K562 (cell line): ENCODE data around the gene HOXA5. TPM values are rescaled to one million over a fixed set of nuclear protein-coding genes. Genes with fewer than 3 reads are reported as not detected.

Experiments used
- ATAC-seq: fragments of 200-7000 bp; cut with Tn5 transposase; 3 replicates; pipeline ENCODE4 v1.9.1; 2020; ENCODE audit warnings: moderate library complexity
- BruUV-seq: library from RNA; stranded (reverse); fragments of 400-500 nt; replicated peaks from 2 replicates; lab custom pipeline; 2021; lab: Mats Ljungman, UMichigan
- CTCF ChIA-PET: fragments of 300-600 bp; formaldehyde crosslinking; extraction: SDS; loops from one replicate; lab custom pipeline; 2021; ENCODE audit warnings: low intra/inter-chr PET ratio; lab: Yijun Ruan, JAX
- POLR2A ChIA-PET: fragments of 300-600, 350-650 bp; sonication (Branson Sonifier 250); formaldehyde crosslinking; extraction: SDS; loops from one replicate; lab custom pipeline; 2021; ENCODE audit warnings: antibody characterized with exemption, inconsistent platforms; lab: Yijun Ruan, JAX
- DNase-seq, 4 experiments: peaks; one replicate each; pipeline versions ENCODE4 v3.0.0 to v3.0.0-alpha.2; 2011 to 2018; ENCODE audit warnings: low spot score in 3 of 4, mixed read lengths in 3 of 4; ENCODE audit errors: extremely low read depth in 1 of 4
- FAIRE-seq: peaks from 2 replicates; lab custom pipeline; 2011; peaks lifted over from hg19 to GRCh38; lab: Jason Lieb, UNC
- H2AFZ ChIP-seq: 2 replicates; pipeline ENCODE4 v1.6.0; 2011; ENCODE audit warnings: low read depth, low read length, control low read depth, inconsistent platforms
- H3K27ac ChIP-seq: fragments of 200-600 bp; 3 replicates; pipeline ENCODE4 v1.8.0; 2011; ENCODE audit warnings: low read depth, mild to moderate bottlenecking, control low read depth, inconsistent platforms, low read length, moderate library complexity, mixed read lengths; ENCODE audit errors: extremely low read depth
- H3K27me3 ChIP-seq, 2 experiments: fragments of 300-600 bp in 1 of 2; 2 replicates in 1 of 2; 3 replicates in 1 of 2; pipeline versions ENCODE4 v1.6.0 to v1.8.0; 2011; ENCODE audit warnings: inconsistent platforms in 2 of 2, low read length in 2 of 2, mild to moderate bottlenecking in 1 of 2, mixed read lengths in 1 of 2, moderate library complexity in 1 of 2; ENCODE audit not compliant: control insufficient read depth in 2 of 2, insufficient read depth in 2 of 2
- H3K36me3 ChIP-seq: fragments of 300-600 bp; 3 replicates; pipeline ENCODE4 v1.8.0; 2011; ENCODE audit warnings: mild to moderate bottlenecking, low read length, inconsistent platforms; ENCODE audit not compliant: control insufficient read depth, insufficient read depth
- H3K4me1 ChIP-seq, 2 experiments: fragments of 200-600 bp in 1 of 2; replicated peaks in 1 of 2; 2 replicates in 1 of 2; 3 replicates in 1 of 2; pipeline versions ENCODE4 v1.5.1 to v1.8.0; 2011; ENCODE audit warnings: inconsistent platforms in 2 of 2, low read length in 2 of 2, mild to moderate bottlenecking in 1 of 2, mixed read lengths in 1 of 2, moderate library complexity in 1 of 2; ENCODE audit not compliant: control insufficient read depth in 2 of 2, insufficient read depth in 2 of 2
- H3K4me2 ChIP-seq: 2 replicates; pipeline ENCODE4 v1.6.1; 2011; ENCODE audit warnings: low read length, control low read depth, inconsistent platforms, mixed read lengths; ENCODE audit not compliant: insufficient read depth
- H3K4me3 ChIP-seq: fragments of 200-600 bp; sonication (generic), shearing (Covaris generic); 2 replicates; pipeline ENCODE4 v1.5.1; 2016; ENCODE audit warnings: control low read depth, inconsistent platforms
- H3K79me2 ChIP-seq: fragments of 200-600 bp; 3 replicates; pipeline ENCODE4 v1.8.0; 2011; ENCODE audit warnings: low read length, inconsistent platforms; ENCODE audit not compliant: control insufficient read depth, insufficient read depth
- H3K9ac ChIP-seq, 2 experiments: 2 replicates each; pipeline versions ENCODE4 v1.6.0 to v1.6.1; 2011; ENCODE audit warnings: low read depth in 2 of 2, low read length in 2 of 2, control low read depth in 1 of 2, inconsistent platforms in 1 of 2, mild to moderate bottlenecking in 1 of 2, mixed read lengths in 1 of 2; ENCODE audit not compliant: insufficient read depth in 1 of 2
- H3K9me1 ChIP-seq: one replicate; pipeline ENCODE4 v1.6.0; 2011; ENCODE audit warnings: inconsistent platforms, mild to moderate bottlenecking, low read length, moderate library complexity; ENCODE audit not compliant: control insufficient read depth, insufficient read depth
- H3K9me3 ChIP-seq: replicated peaks from 2 replicates; pipeline ENCODE4 v1.5.1; 2011; ENCODE audit warnings: low read depth, low read length, inconsistent platforms; ENCODE audit not compliant: control insufficient read depth, insufficient read depth
- H4K20me1 ChIP-seq: replicated peaks from 2 replicates; pipeline ENCODE4 v1.6.1; 2011; ENCODE audit warnings: low read length, inconsistent platforms, mixed read lengths; ENCODE audit not compliant: control insufficient read depth, insufficient read depth
- CBX2 ChIP-seq: fragments of 200-600 bp; sonication (generic); IDR thresholded peaks from one replicate; pipeline ENCODE4 v1.6.1; 2012; ENCODE audit warnings: mild to moderate bottlenecking, low read length, inconsistent platforms; ENCODE audit not compliant: insufficient read depth, poor library complexity, severe bottlenecking
- KHSRP ChIP-seq: fragments of 450-650 bp; IDR thresholded peaks from 2 replicates; pipeline ENCODE4 v1.6.1; 2017
- STAT6 ChIP-seq: sonication (generic); formaldehyde crosslinking; IDR thresholded peaks from 2 replicates; pipeline ENCODE4 v1.8.1; 2023; ENCODE audit warnings: mild to moderate bottlenecking, missing genetic modification reagents
- WGBS: fragments of 100-300 bp; shearing (Covaris generic); methylation state at CpG from one replicate; pipeline ENCODE4 v1.1.6; 2016; ENCODE audit warnings: low coverage, mixed read lengths; ENCODE audit not compliant: insufficient coverage; ENCODE audit errors: missing lambda C conversion rate; 5-methylcytosine and 5-hydroxymethylcytosine counted together
- in situ Hi-C: fragments of 300-500 bp; cut with MboI; formaldehyde crosslinking; loops from 4 replicates; pipeline ENCODE4 v1.15.0; 2018; ENCODE audit warnings: inconsistent platforms, mixed read lengths
- intact Hi-C: fragments of 100-400 bp; cut with micrococcal nuclease; formaldehyde crosslinking; loops from 2 replicates; pipeline ENCODE4 v1.14.2; 2022
- polyA plus RNA-seq, 8 experiments: library from polyadenylated mRNA; depleted of rRNA in 4 of 8; stranded (reverse) in 5 of 8; unstranded in 3 of 8; fragments of >200 nt; fragmentation: Nextera tagmentation in 2 of 8; fragmentation: Illumina TruSeq in 1 of 8; extraction: Ambion mirVana in 2 of 8; extraction: Trizol in 1 of 8; gene quantifications; 2 replicates each; pipeline versions ENCODE4 v1.2.1 to v1.2.3, GENCODE V29; 2011 to 2014; ENCODE audit warnings: inconsistent platforms in 1 of 8, missing spikeins in 1 of 8
- total RNA-seq, 7 experiments: library from RNA; depleted of rRNA in 6 of 7; stranded (reverse); fragments of >200 nt in 6 of 7; fragmentation: Illumina TruSeq in 2 of 7; extraction: Trizol in 2 of 7; gene quantifications; 2 replicates each; pipeline versions ENCODE4 v1.2.1 to v1.2.3, GENCODE V29; 2011 to 2021; ENCODE audit warnings: low replicate concordance in 1 of 7
- TF ChIP-seq, protein P1 (sequence below): fragments of 450-650 bp; IDR thresholded peaks from 2 replicates; pipeline ENCODE4 v1.6.1; 2014; ENCODE audit warnings: low read depth, mild to moderate bottlenecking, moderate library complexity, borderline replicate concordance

Gene HOXA5
- total and polyA plus RNA-seq, 9 of the 15 experiments (the other 6 are each of a cell fraction or from before 2014, with no cell fraction given), result 0.13 TPM; not detected in 8

- no TSS peak for BruUV-seq
- intact Hi-C loops (no loop called here), in situ Hi-C loops (no loop called here)
- ChIA-PET POLR2A (no interaction called here), CTCF (no interaction called here)
- TF ChIP-seq CBX2, result no peak
- no peak for TF ChIP-seq STAT6 (CRISPR knock-in tag)
- no peak for TF ChIP-seq KHSRP
- TF ChIP-seq, protein P1, sequence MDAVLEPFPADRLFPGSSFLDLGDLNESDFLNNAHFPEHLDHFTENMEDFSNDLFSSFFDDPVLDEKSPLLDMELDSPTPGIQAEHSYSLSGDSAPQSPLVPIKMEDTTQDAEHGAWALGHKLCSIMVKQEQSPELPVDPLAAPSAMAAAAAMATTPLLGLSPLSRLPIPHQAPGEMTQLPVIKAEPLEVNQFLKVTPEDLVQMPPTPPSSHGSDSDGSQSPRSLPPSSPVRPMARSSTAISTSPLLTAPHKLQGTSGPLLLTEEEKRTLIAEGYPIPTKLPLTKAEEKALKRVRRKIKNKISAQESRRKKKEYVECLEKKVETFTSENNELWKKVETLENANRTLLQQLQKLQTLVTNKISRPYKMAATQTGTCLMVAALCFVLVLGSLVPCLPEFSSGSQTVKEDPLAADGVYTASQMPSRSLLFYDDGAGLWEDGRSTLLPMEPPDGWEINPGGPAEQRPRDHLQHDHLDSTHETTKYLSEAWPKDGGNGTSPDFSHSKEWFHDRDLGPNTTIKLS, result no peak
- no peak overlapping the region for H2AFZ ChIP-seq
- H3K9ac ChIP-seq, result no peak overlapping the region
- no peak overlapping the region for H3K4me3 ChIP-seq
- DNase-seq (no peak), FAIRE-seq (no peak), ATAC-seq (no peak)
- H3K4me1 ChIP-seq, result peaks cover 0 to 4% of the 10 kb centered on the region in 2 experiments; a peak in 2 of 5 replicates
- WGBS, result 16% methylated on average over 13 of the region's 39 CpGs
- H3K9me3 ChIP-seq, result no peaks in the 10 kb centered on the region
- no peak overlapping the region for H3K27ac ChIP-seq
- H4K20me1 ChIP-seq, result no peaks in the 10 kb centered on the region
- no peaks in the 10 kb centered on the region for H3K79me2 ChIP-seq
- no peaks in the 10 kb centered on the region for H3K36me3 ChIP-seq
- no peaks in the 10 kb centered on the region for H3K9me1 ChIP-seq
- H3K27me3 ChIP-seq, result peaks cover 78% of the 10 kb centered on the region in 2 experiments
- no peak overlapping the region for H3K4me2 ChIP-seq
Observed at GRCh38 chr7:27101957-27102580, 41.4 kb downstream of the HOXA5 start.
